HG03095 (cell line): ENCODE results near the gene EIF4A3.

Experiments used
- ATAC-seq: cut with Tn5 transposase; IDR thresholded peaks from one replicate; pipeline ENCODE4 v1.9.1; 2021; ENCODE audit warnings: moderate library complexity; ENCODE audit not compliant: unreplicated experiment

The EIF4A3 gene

DNA sequence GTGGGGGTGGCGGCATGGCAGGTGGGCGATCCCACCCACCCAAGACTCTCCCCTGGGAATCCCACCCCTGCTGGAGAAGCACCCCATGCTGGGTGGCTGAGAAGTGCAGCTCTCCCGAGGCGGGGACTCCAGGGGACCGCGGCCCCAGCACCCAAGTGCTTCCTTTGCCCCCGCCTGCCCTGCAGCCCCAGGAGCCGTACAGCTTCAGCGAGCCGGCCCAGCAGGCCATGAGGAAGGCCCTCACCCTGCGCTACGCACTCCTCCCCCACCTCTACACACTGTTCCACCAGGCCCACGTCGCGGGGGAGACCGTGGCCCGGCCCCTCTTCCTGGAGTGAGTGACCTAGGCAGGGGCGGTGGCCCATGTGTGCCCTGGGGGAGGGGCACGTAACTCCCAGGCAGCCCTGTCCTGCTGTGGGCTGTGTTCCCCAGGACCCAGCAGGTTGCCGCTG lies 33.9 kb downstream of the EIF4A3 start:
- ATAC-seq, result no peak

- no peak for ATAC-seq
Observed at GRCh38 chr17:80112471-80113032, 34.4 kb downstream of the EIF4A3 start.

DNA sequence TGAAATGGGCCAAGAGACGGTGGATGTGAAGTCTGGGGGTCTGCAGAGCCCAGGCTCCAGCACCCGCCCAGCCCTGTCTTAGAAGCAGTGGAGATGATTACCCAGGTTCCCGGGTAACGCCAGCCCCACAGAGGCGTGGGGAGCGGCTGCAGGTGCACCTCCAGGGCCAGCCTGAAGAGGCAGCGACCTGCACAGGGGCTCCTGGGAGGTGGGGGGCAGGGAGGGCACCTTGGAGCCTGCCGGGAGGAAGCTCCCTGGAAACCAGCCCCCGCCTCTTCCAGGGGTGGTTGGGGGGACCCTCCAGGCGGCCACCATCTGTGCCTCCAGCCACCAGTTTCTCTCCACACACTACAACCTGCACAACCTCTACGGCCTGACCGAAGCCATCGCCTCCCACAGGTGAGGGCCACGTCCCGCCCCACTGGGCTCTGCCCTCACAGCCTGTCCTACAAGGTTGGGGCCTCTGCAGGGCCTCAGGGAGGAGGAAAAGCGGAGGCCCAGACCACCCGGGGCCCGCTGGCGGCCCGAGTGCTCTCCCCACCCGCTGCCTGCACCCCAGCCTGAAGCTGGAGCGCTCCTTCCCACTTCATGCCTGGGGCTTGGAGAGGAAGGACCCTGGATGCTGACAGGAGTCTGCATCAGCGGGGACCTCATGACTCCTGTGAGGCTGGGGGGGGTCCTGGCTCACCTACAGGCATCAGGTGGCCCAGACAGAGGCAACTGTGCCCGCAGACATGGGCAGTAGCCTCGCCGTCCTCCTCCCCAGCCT lies 35.0 kb downstream of the EIF4A3 start:
- ATAC-seq, result no peak

DNA sequence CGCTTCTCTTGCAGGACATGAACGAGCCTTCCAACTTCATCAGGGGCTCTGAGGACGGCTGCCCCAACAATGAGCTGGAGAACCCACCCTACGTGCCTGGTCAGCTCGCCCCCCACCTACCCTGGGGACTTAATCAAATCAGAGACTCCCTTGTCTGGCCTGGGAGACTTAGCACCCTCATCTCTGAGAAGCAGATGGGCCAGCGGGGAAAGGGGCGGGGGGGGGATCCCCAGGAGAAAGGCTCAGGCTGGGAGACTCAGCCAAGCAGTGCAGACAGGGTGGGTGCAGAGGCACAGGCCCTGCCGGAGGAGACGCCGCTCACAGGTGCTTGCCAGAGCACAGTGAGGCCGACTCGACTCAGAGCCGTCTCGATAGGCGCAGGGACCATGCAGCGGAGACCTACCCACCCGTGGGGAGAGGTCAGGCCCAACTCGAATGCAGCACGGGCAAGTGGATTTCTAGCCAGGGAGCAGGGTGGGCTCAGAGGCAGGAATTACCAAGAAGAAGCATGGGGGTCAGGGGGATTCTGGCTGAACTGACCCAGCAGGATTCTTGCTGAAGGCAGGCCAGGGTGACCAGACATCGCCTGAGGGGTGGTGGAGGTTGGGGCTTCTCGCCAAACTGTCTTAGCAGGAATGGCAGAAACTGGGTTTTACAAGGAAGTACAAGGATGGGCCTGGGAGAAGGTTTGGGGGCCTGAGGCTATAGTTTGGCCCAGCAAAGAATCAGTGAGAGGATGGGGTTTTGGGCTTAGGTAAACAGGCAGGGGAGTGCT lies 35.8 kb downstream of the EIF4A3 start:
- no peak for ATAC-seq

- no peak for ATAC-seq
Observed at GRCh38 chr17:80110447-80110812, 36.5 kb downstream of the EIF4A3 start.

- no peak for ATAC-seq
Observed at GRCh38 chr17:80109713-80110446, 37.0 kb downstream of the EIF4A3 start.

GRCh38 chr17:80109066-80109660 lies 37.8 kb downstream of the EIF4A3 start:
- no peak for ATAC-seq

- no peak for ATAC-seq
Observed at GRCh38 chr17:80108036-80108971, 38.6 kb downstream of the EIF4A3 start.

DNA sequence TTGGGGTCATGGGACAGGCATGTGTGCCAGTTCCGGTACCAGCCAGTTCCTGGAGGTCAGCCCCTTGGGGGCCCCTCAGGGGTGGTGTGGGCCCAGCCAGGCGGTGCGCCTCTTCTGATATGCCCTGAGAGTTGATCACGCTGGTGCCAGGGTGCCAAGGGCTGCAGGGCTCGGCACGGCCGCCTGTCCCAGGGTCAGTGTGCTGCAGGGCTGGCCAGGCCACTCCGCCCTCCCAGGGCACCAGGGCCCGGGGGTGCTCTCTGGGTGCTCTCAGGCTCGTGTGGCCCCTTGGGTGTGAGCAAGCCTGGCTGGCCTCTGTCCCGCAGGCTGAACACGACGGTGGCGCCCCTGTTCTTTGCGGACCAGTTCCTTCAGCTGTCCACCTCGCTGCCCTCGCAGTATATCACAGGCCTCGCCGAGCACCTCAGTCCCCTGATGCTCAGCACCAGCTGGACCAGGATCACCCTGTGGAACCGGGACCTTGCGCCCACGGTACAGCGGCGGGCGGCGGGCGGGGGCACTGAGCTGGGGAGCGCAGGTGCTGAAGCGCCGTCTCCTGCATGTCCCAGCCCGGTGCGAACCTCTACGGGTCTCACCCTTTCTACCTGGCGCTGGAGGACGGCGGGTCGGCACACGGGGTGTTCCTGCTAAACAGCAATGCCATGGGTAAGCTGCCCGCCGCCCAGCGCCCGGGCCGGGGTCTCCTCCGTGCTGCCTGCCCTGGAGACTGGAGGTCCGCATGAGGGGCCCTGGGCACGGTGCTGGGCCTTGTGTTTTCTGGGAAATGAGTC lies 39.5 kb downstream of the EIF4A3 start:
- ATAC-seq, result no peak

GRCh38 chr17:80106751-80107150 lies 40.2 kb downstream of the EIF4A3 start:
- ATAC-seq, result no peak

GRCh38 chr17:80106176-80106575 lies 40.8 kb downstream of the EIF4A3 start:
- no peak for ATAC-seq

- no peak for ATAC-seq
Observed at GRCh38 chr17:80105762-80106161, 41.2 kb downstream of the EIF4A3 start.

DNA sequence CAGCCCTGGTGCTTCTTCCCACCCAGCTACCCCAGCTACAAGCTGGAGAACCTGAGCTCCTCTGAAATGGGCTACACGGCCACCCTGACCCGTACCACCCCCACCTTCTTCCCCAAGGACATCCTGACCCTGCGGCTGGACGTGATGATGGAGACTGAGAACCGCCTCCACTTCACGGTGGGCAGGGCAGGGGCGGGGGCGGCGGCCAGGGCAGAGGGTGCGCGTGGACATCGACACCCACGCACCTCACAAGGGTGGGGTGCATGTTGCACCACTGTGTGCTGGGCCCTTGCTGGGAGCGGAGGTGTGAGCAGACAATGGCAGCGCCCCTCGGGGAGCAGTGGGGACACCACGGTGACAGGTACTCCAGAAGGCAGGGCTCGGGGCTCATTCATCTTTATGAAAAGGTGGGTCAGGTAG lies 42.0 kb downstream of the EIF4A3 start:
- ATAC-seq, result no peak

- no peak for ATAC-seq
Observed at GRCh38 chr17:80104321-80104955, 42.5 kb downstream of the EIF4A3 start.

- ATAC-seq, result no peak
Observed at GRCh38 chr17:80103449-80104085, 43.4 kb downstream of the EIF4A3 start.

DNA sequence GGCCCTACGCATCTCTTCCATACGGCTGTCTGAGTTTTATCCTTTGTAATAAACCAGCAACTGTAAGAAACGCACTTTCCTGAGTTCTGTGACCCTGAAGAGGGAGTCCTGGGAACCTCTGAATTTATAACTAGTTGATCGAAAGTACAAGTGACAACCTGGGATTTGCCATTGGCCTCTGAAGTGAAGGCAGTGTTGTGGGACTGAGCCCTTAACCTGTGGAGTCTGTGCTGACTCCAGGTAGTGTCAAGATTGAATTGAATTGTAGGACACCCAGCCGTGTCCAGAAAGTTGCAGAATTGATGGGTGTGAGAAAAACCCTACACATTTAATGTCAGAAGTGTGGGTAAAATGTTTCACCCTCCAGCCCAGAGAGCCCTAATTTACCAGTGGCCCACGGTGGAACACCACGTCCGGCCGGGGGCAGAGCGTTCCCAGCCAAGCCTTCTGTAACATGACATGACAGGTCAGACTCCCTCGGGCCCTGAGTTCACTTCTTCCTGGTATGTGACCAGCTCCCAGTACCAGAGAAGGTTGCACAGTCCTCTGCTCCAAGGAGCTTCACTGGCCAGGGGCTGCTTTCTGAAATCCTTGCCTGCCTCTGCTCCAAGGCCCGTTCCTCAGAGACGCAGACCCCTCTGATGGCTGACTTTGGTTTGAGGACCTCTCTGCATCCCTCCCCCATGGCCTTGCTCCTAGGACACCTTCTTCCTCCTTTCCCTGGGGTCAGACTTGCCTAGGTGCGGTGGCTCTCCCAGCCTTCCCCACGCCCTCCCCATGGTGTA lies 44.1 kb downstream of the EIF4A3 start:
- ATAC-seq, result no peak

DNA sequence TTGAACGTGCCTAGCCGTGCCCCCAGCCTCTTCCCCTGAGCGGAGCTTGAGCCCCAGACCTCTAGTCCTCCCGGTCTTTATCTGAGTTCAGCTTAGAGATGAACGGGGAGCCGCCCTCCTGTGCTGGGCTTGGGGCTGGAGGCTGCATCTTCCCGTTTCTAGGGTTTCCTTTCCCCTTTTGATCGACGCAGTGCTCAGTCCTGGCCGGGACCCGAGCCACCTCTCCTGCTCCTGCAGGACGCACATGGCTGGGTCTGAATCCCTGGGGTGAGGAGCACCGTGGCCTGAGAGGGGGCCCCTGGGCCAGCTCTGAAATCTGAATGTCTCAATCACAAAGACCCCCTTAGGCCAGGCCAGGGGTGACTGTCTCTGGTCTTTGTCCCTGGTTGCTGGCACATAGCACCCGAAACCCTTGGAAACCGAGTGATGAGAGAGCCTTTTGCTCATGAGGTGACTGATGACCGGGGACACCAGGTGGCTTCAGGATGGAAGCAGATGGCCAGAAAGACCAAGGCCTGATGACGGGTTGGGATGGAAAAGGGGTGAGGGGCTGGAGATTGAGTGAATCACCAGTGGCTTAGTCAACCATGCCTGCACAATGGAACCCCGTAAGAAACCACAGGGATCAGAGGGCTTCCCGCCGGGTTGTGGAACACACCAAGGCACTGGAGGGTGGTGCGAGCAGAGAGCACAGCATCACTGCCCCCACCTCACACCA lies 44.8 kb downstream of the EIF4A3 start:
- no peak for ATAC-seq
